ENCODE data around the gene MSGN1.

Gene MSGN1

GRCh38 chr2:17780546-17780945 is 35.7 kb upstream of the MSGN1 start:
- no peak overlapping the region for H3K4me3 ChIP-seq (ENCODE audit: low read length)
- H3K27me3 ChIP-seq (ENCODE audit: low read depth, low read length), result no peaks in the 10 kb centered on the region
- H3K4me1 ChIP-seq (ENCODE audit: low read length), result peaks cover 11% of the 10 kb centered on the region
- no peaks in the 10 kb centered on the region for H3K79me2 ChIP-seq (ENCODE audit: low read length)
- no peaks in the 10 kb centered on the region for H4K20me1 ChIP-seq (ENCODE audit: insufficient read depth, low read length)
- H3K4me2 ChIP-seq (ENCODE audit: low read length), result no peak overlapping the region
- TF ChIP-seq CTCF (IDR thresholded peaks at IDR 0.05; ENCODE audit: low read depth, low read length), result no peak
- no peak for TF ChIP-seq EZH2phosphoT487 (IDR thresholded peaks at IDR 0.05; ENCODE audit: low read depth)
- no peaks in the 10 kb centered on the region for H3K9me3 ChIP-seq (ENCODE audit: insufficient read depth, low read length)
- H3K36me3 ChIP-seq (replicated peaks; ENCODE audit: low read depth, low read length), result peaks cover 61% of the 10 kb centered on the region
- H2AFZ ChIP-seq (ENCODE audit: low read depth, low read length), result no peak overlapping the region
- no peak overlapping the region for H3K9ac ChIP-seq (ENCODE audit: low read length)
- H3K27ac ChIP-seq (ENCODE audit: low read length), result no peak overlapping the region

- Histone ChIP-seq H3K4me1 (ENCODE audit: low read length) (peaks cover 12% of the 10 kb centered on the region), H3K9me3 (ENCODE audit: insufficient read depth, low read length) (no peaks in the 10 kb centered on the region), H3K36me3 (replicated peaks; ENCODE audit: low read depth, low read length) (peaks cover 57% of the 10 kb centered on the region), H3K27ac (ENCODE audit: low read length) (no peak overlapping the region), H4K20me1 (ENCODE audit: insufficient read depth, low read length) (no peaks in the 10 kb centered on the region), H3K9ac (ENCODE audit: low read length) (no peak overlapping the region), H3K4me2 (ENCODE audit: low read length) (no peak overlapping the region), H3K4me3 (ENCODE audit: low read length) (no peak overlapping the region), H3K79me2 (ENCODE audit: low read length) (no peaks in the 10 kb centered on the region), H2AFZ (ENCODE audit: low read depth, low read length) (no peak overlapping the region), H3K27me3 (ENCODE audit: low read depth, low read length) (no peaks in the 10 kb centered on the region)
- no peak for TF ChIP-seq CTCF (IDR thresholded peaks at IDR 0.05; ENCODE audit: low read depth, low read length)
- TF ChIP-seq EZH2phosphoT487 (IDR thresholded peaks at IDR 0.05; ENCODE audit: low read depth), result no peak
Observed at GRCh38 chr2:17781482-17781881, 34.8 kb upstream of the MSGN1 start.

DNA sequence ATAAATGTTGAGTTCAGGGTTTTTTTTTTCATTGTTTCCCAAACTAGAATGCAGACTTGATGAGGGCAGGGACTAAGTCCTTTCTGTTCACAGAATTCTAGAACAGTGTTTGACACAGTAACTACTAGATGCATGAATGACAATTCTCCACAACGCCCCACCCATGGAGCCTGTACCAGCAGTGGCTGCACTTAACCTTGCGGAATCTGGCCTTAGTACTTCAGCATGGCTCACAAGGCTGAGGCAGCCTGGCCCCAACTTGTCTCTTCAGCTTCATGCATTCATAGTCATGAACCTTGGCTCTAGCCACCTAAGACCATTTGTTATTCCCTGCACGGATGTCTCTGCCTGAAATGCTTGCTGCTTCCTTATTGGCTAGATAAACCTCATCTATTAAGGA is 29.5 kb upstream of the MSGN1 start:
- no peak overlapping the region for H3K4me3 ChIP-seq (ENCODE audit: low read length)
- H3K27me3 ChIP-seq (ENCODE audit: low read depth, low read length), result no peaks in the 10 kb centered on the region
- no peaks in the 10 kb centered on the region for H3K79me2 ChIP-seq (ENCODE audit: low read length)
- H3K27ac ChIP-seq (ENCODE audit: low read length), result peak overlapping the region; percentile 89
- H3K4me1 ChIP-seq (ENCODE audit: low read length), result peaks cover 62% of the 10 kb centered on the region
- H3K9me3 ChIP-seq (ENCODE audit: insufficient read depth, low read length), result no peaks in the 10 kb centered on the region
- no peaks in the 10 kb centered on the region for H4K20me1 ChIP-seq (ENCODE audit: insufficient read depth, low read length)
- peaks cover 21% of the 10 kb centered on the region for H3K36me3 ChIP-seq (replicated peaks; ENCODE audit: low read depth, low read length)
- no peak overlapping the region for H3K9ac ChIP-seq (ENCODE audit: low read length)
- no peak for TF ChIP-seq CTCF (IDR thresholded peaks at IDR 0.05; ENCODE audit: low read depth, low read length)
- H2AFZ ChIP-seq (ENCODE audit: low read depth, low read length), result no peak overlapping the region
- H3K4me2 ChIP-seq (ENCODE audit: low read length), result no peak overlapping the region

GRCh38 chr2:17788773-17789172 is 27.5 kb upstream of the MSGN1 start:
- peaks cover 2% of the 10 kb centered on the region for H3K36me3 ChIP-seq (replicated peaks; ENCODE audit: low read depth, low read length)
- peak overlapping the region; percentile 43 for H3K4me2 ChIP-seq (ENCODE audit: low read length)
- no peaks in the 10 kb centered on the region for H3K27me3 ChIP-seq (ENCODE audit: low read depth, low read length)
- no peaks in the 10 kb centered on the region for H3K79me2 ChIP-seq (ENCODE audit: low read length)
- H4K20me1 ChIP-seq (ENCODE audit: insufficient read depth, low read length), result no peaks in the 10 kb centered on the region
- H2AFZ ChIP-seq (ENCODE audit: low read depth, low read length), result no peak overlapping the region
- H3K9ac ChIP-seq (ENCODE audit: low read length), result peak overlapping the region; percentile 41
- H3K4me1 ChIP-seq (ENCODE audit: low read length), result peaks cover 74% of the 10 kb centered on the region
- no peak for TF ChIP-seq EZH2phosphoT487 (IDR thresholded peaks at IDR 0.05; ENCODE audit: low read depth)
- no peak for TF ChIP-seq CTCF (IDR thresholded peaks at IDR 0.05; ENCODE audit: low read depth, low read length)
- H3K4me3 ChIP-seq (ENCODE audit: low read length), result peak overlapping the region; percentile 3; the same call in 1 of the 2 replicates
- no peaks in the 10 kb centered on the region for H3K9me3 ChIP-seq (ENCODE audit: insufficient read depth, low read length)
- H3K27ac ChIP-seq (ENCODE audit: low read length), result peak overlapping the region; percentile 89
